ENCODE results near the gene CROCC.

Gene CROCC

GRCh38 chr1:17014671-17015567 lies 93.2 kb downstream of the CROCC start:
- ATAC-seq: no peak

GRCh38 chr1:17016317-17016661 lies 94.6 kb downstream of the CROCC start:
- ATAC-seq: no peak

- no peak for ATAC-seq
Observed at GRCh38 chr1:17017435-17017834, 95.7 kb downstream of the CROCC start.

DNA sequence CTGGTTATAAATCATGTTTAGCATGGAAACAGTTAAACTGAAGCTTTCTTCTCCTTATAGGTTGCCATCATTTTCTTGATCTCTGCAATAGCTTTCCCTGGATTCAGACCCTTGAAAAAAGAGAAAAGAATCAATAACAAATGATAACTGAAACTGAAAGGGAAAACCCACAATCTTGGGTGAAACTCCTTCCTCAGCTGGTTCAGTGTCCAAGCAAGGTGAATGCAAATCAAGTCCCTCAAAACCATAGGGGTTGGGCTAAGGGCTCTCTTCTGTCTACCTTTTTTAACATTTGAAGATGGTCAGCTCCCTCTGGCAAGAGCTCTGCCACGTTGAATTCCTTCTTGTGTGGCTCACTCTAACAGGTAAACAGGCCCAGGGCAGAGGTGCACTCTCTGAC lies 97.1 kb downstream of the CROCC start:
- no peak for ATAC-seq

- no peak for ATAC-seq
Observed at GRCh38 chr1:17020502-17020901, 98.8 kb downstream of the CROCC start.

DNA sequence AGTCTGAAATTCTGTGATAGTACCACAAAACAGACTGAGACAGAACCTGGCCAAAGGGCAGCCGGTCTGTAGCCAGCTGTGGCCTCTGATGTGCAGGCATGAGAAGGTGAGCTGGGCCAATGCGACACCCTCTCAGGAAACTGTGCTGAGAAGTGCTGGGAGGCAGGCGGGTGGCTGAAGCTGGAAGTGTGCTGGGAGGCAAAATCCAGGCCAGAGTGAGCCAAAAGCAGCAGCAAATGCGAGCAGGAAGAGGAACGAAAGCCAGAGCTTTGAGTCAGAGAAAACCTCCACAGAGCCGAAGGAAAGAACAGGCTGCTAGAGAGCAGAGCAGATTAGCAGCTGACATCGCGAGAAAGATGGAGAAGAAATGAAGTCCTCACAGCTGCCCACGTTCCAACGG lies 100.2 kb downstream of the CROCC start:
- ATAC-seq: no peak
